ENCODE data around the gene DENND4A.

DNA sequence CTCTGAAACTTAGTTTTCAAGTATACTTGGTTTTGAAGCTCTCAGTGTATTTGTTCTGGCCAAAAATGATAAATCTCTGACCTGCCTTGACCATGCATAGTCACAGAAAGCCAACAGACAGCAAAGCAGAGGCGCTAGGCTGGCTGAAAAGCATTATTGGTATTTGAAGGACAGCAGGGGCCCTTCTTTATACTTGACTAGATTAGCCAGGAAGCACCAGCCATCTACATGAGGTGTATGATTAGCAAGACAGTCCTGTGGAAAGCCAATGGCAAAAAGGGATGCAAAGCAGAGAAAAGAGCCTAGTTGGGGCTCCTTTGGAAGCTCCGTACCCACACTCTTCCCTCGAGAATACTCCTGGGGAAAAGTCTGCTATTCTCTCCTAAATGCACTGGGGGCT lies 162.5 kb downstream of the DENND4A start:
- TF ChIP-seq CTCF (IDR thresholded peaks at IDR 0.05) = no peak
- TF ChIP-seq EZH2 (IDR thresholded peaks at IDR 0.05; ENCODE audit: borderline replicate concordance, insufficient read depth, low read depth, low read length, poor library complexity, severe bottlenecking) = no peak
